GM23338 (cell line): ENCODE measurements around the gene KCNK15. TPM values are rescaled to one million over a fixed set of nuclear protein-coding genes. Genes with fewer than 3 reads are reported as not detected.

Experiments
- ATAC-seq: fragments of 200-7000 bp; cut with Tn5 transposase; 3 replicates; pipeline ENCODE4 v1.9.1; 2020
- DNase-seq: peaks from one replicate; pipeline ENCODE4 v3.0.0-alpha.2; 2015; ENCODE audit warnings: low spot score
- H2AFZ ChIP-seq: fragments of 200-600 bp; sonication (generic); 2 replicates; pipeline ENCODE4 v1.8.0; 2016; ENCODE audit warnings: antibody characterized with exemption, mild to moderate bottlenecking, moderate library complexity
- H3F3A ChIP-seq: fragments of 200-600 bp; sonication (generic); replicated peaks from 2 replicates; pipeline ENCODE4 v1.8.0; 2017; ENCODE audit warnings: antibody characterized with exemption, mixed run types, low read depth
- H3K27ac ChIP-seq: fragments of 200-600 bp; sonication (generic); 2 replicates; pipeline ENCODE4 v1.6.1; 2016; ENCODE audit warnings: low read depth
- H3K27me3 ChIP-seq: fragments of 200-600 bp; sonication (generic); 2 replicates; pipeline ENCODE4 v1.8.0; 2016; ENCODE audit warnings: mild to moderate bottlenecking, mixed run types, moderate library complexity; ENCODE audit not compliant: insufficient read depth
- H3K36me3 ChIP-seq: fragments of 200-600 bp; sonication (generic); 2 replicates; pipeline ENCODE4 v1.8.0; 2016; ENCODE audit warnings: mild to moderate bottlenecking; ENCODE audit not compliant: insufficient read depth
- H3K4me1 ChIP-seq: fragments of 200-600 bp; sonication (generic); 2 replicates; pipeline ENCODE4 v1.8.0; 2016; ENCODE audit warnings: mild to moderate bottlenecking, moderate library complexity; ENCODE audit not compliant: insufficient read depth
- H3K4me2 ChIP-seq: fragments of 200-600 bp; sonication (generic); 2 replicates; pipeline ENCODE4 v1.7.1; 2017; ENCODE audit warnings: mixed run types
- H3K4me3 ChIP-seq: fragments of 200-600 bp; sonication (generic); 2 replicates; pipeline ENCODE4 v1.6.1; 2016; ENCODE audit warnings: mixed run types
- H3K79me2 ChIP-seq: fragments of 200-600 bp; sonication (generic); replicated peaks from 2 replicates; pipeline ENCODE4 v1.8.0; 2017; ENCODE audit warnings: mild to moderate bottlenecking; ENCODE audit not compliant: insufficient read depth
- H3K9me2 ChIP-seq: fragments of 200-600 bp; sonication (generic); 2 replicates; pipeline ENCODE4 v1.8.0; 2017; ENCODE audit not compliant: insufficient read depth
- H4K20me1 ChIP-seq: fragments of 200-600 bp; sonication (generic); replicated peaks from 2 replicates; pipeline ENCODE4 v1.8.0; 2017; ENCODE audit warnings: mild to moderate bottlenecking; ENCODE audit not compliant: insufficient read depth
- H3K27ac Mint-ChIP-seq: 2 replicates; pipeline ENCODE4 v1.8.0; 2020; ENCODE audit warnings: inconsistent platforms, mild to moderate bottlenecking, moderate library complexity, mixed read lengths
- H3K27me3 Mint-ChIP-seq: 3 replicates; pipeline ENCODE4 v1.8.0; 2022; ENCODE audit warnings: low read depth, mild to moderate bottlenecking, moderate library complexity, mixed read lengths, inconsistent platforms; ENCODE audit not compliant: insufficient read depth, poor library complexity
- H3K36me3 Mint-ChIP-seq: 3 replicates; pipeline ENCODE4 v1.8.0; 2021; ENCODE audit warnings: low read depth, mild to moderate bottlenecking, inconsistent platforms, moderate library complexity, mixed read lengths
- H3K4me1 Mint-ChIP-seq: 3 replicates; pipeline ENCODE4 v1.8.0; 2020; ENCODE audit warnings: mild to moderate bottlenecking, inconsistent platforms, mixed read lengths
- H3K4me3 Mint-ChIP-seq: 3 replicates; pipeline ENCODE4 v1.8.0; 2021; ENCODE audit warnings: moderate library complexity, mild to moderate bottlenecking, inconsistent platforms, mixed read lengths
- H3K9me3 Mint-ChIP-seq: 3 replicates; pipeline ENCODE4 v1.8.0; 2020; ENCODE audit warnings: moderate library complexity, mild to moderate bottlenecking, inconsistent platforms, mixed read lengths
- CREB1 ChIP-seq: fragments of 250-450 bp; sonication (Bioruptor Pico); IDR thresholded peaks from 2 replicates; pipeline ENCODE4 v1.5.0; 2020; ENCODE audit warnings: low read depth, mild to moderate bottlenecking, moderate library complexity
- CTCF ChIP-seq, 2 experiments: fragments of 200-600 bp in 1 of 2; sonication (generic) in 1 of 2; conservative IDR thresholded peaks; 2 replicates each; pipeline versions ENCODE4 v1.5.1 to v1.6.1; 2016 to 2017; ENCODE audit warnings: antibody characterized with exemption in 2 of 2, low read depth in 2 of 2, mild to moderate bottlenecking in 2 of 2, moderate library complexity in 1 of 2
- EZH2 ChIP-seq: fragments of 200-600 bp; sonication (generic); IDR thresholded peaks from one replicate; pipeline ENCODE4 v1.8.0; 2017; ENCODE audit warnings: antibody characterized with exemption, mild to moderate bottlenecking, low read depth; ENCODE audit not compliant: unreplicated experiment
- EZH2phosphoT487 ChIP-seq: fragments of 200-600 bp; sonication (generic); IDR thresholded peaks from one replicate; pipeline ENCODE4 v1.8.1; 2018; ENCODE audit warnings: antibody characterized with exemption; ENCODE audit not compliant: unreplicated experiment
- JUNB ChIP-seq: IDR thresholded peaks from one replicate; pipeline ENCODE4 v1.6.1; 2016; ENCODE audit warnings: antibody characterized with exemption; ENCODE audit not compliant: unreplicated experiment
- NANOG ChIP-seq: IDR thresholded peaks from 2 replicates; pipeline ENCODE4 v1.6.1; 2016; ENCODE audit warnings: antibody characterized with exemption, borderline replicate concordance
- POLR2AphosphoS5 ChIP-seq: IDR thresholded peaks from 2 replicates; pipeline ENCODE4 v1.6.1; 2016; ENCODE audit warnings: antibody characterized with exemption, low read depth
- STAT1 ChIP-seq: IDR thresholded peaks from one replicate; pipeline ENCODE4 v1.6.1; 2016; ENCODE audit warnings: antibody characterized with exemption; ENCODE audit not compliant: unreplicated experiment
- ZNF114 ChIP-seq: fragments of 250-450 bp; sonication (Bioruptor Pico); IDR thresholded peaks from 2 replicates; pipeline ENCODE4 v1.5.0; 2020; ENCODE audit warnings: mild to moderate bottlenecking, moderate library complexity
- ZNF331 ChIP-seq: fragments of 250-450 bp; sonication (Bioruptor Pico); IDR thresholded peaks from 2 replicates; pipeline ENCODE4 v1.5.0; 2020; ENCODE audit warnings: low read depth, mild to moderate bottlenecking, moderate library complexity
- ZNF462 ChIP-seq: fragments of 250-450 bp; sonication (Bioruptor Pico); IDR thresholded peaks from 2 replicates; pipeline ENCODE4 v1.5.0; 2020; ENCODE audit warnings: mild to moderate bottlenecking, moderate library complexity
- polyA plus RNA-seq: library from polyadenylated mRNA; unstranded; fragments of >200 nt; fragmentation: Nextera tagmentation; extraction: Ambion mirVana; gene quantifications from 2 replicates; pipeline ENCODE4 v1.2.1, GENCODE V29; 2016
- total RNA-seq: library from RNA; depleted of rRNA; stranded (reverse); fragments of >200 nt; shearing (Covaris generic); gene quantifications from 2 replicates; pipeline ENCODE4 v1.2.3, GENCODE V29; 2014
- TF ChIP-seq, protein P1 (sequence below): IDR thresholded peaks from 2 replicates; pipeline ENCODE4 v1.6.1; 2016; ENCODE audit warnings: antibody characterized with exemption
- TF ChIP-seq, protein P2 (sequence below): IDR thresholded peaks from one replicate; pipeline ENCODE4 v1.6.1; 2018; ENCODE audit warnings: antibody characterized with exemption; ENCODE audit not compliant: unreplicated experiment

Gene KCNK15
- total and polyA plus RNA-seq, 2 experiments from 2014 or later: 0.63 to 3.3 TPM

GRCh38 chr20:44698351-44698750 lies 47.3 kb upstream of the KCNK15 start:
- Histone ChIP-seq H3K79me2 (no peaks in the 10 kb centered on the region), H3K9me2 (no peaks in the 10 kb centered on the region), H2AFZ (no peak overlapping the region), H4K20me1 (no peaks in the 10 kb centered on the region), H3K4me3 (no peak overlapping the region), H3K36me3 (no peaks in the 10 kb centered on the region), H3K4me1 (peaks cover 20% of the 10 kb centered on the region), H3K27ac (no peak overlapping the region), H3F3A (no peaks in the 10 kb centered on the region), H3K27me3 (no peaks in the 10 kb centered on the region), H3K4me2 (no peak overlapping the region)
- no peak for DNase-seq
- Mint-ChIP-seq H3K27ac (no peak overlapping the region), H3K36me3 (no peaks in the 10 kb centered on the region), H3K4me1 (peaks cover 18% of the 10 kb centered on the region), H3K9me3 (no peaks in the 10 kb centered on the region), H3K27me3 (peaks cover 2% of the 10 kb centered on the region), H3K4me3 (no peak overlapping the region)
- no peak for ATAC-seq
- TF ChIP-seq EZH2 (no peak), ZNF462 (no peak), ZNF331 (CRISPR knock-in tag) (no peak), JUNB (no peak), CTCF (conservative IDR thresholded peaks at IDR 0.05; ENCODE audit: low read depth in 2 of 2) (no peak), ZNF114 (CRISPR knock-in tag) (no peak), STAT1 (no peak), CREB1 (no peak), POLR2AphosphoS5 (no peak), NANOG (no peak), EZH2phosphoT487 (no peak)
- TF ChIP-seq, protein P1, sequence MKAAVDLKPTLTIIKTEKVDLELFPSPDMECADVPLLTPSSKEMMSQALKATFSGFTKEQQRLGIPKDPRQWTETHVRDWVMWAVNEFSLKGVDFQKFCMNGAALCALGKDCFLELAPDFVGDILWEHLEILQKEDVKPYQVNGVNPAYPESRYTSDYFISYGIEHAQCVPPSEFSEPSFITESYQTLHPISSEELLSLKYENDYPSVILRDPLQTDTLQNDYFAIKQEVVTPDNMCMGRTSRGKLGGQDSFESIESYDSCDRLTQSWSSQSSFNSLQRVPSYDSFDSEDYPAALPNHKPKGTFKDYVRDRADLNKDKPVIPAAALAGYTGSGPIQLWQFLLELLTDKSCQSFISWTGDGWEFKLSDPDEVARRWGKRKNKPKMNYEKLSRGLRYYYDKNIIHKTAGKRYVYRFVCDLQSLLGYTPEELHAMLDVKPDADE: no peak
- TF ChIP-seq, protein P2, sequence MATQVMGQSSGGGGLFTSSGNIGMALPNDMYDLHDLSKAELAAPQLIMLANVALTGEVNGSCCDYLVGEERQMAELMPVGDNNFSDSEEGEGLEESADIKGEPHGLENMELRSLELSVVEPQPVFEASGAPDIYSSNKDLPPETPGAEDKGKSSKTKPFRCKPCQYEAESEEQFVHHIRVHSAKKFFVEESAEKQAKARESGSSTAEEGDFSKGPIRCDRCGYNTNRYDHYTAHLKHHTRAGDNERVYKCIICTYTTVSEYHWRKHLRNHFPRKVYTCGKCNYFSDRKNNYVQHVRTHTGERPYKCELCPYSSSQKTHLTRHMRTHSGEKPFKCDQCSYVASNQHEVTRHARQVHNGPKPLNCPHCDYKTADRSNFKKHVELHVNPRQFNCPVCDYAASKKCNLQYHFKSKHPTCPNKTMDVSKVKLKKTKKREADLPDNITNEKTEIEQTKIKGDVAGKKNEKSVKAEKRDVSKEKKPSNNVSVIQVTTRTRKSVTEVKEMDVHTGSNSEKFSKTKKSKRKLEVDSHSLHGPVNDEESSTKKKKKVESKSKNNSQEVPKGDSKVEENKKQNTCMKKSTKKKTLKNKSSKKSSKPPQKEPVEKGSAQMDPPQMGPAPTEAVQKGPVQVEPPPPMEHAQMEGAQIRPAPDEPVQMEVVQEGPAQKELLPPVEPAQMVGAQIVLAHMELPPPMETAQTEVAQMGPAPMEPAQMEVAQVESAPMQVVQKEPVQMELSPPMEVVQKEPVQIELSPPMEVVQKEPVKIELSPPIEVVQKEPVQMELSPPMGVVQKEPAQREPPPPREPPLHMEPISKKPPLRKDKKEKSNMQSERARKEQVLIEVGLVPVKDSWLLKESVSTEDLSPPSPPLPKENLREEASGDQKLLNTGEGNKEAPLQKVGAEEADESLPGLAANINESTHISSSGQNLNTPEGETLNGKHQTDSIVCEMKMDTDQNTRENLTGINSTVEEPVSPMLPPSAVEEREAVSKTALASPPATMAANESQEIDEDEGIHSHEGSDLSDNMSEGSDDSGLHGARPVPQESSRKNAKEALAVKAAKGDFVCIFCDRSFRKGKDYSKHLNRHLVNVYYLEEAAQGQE: no peak
